ENCODE results near the gene CCDC30. TPM values are rescaled to one million over a fixed set of nuclear protein-coding genes. Genes with fewer than 3 reads are reported as not detected.

CCDC30 gene
- total and polyA plus RNA-seq, 9 of the 15 experiments (the other 6 are each of a cell fraction or from before 2014, with no cell fraction given), result 0.05 to 0.91 (median 0.24) TPM

GRCh38 chr1:42682739-42683531 lies 219.8 kb downstream of the CCDC30 start (continued):
- TF ChIP-seq HNRNPH1 (optimal IDR thresholded peaks at IDR 0.05; ENCODE audit: low read depth, low read length) (no peak), ZNF717 (CRISPR knock-in tag; IDR thresholded peaks at IDR 0.05) (no peak), PRMT5 (CRISPR knock-in tag; IDR thresholded peaks at IDR 0.05) (no peak), ZNF318 (IDR thresholded peaks at IDR 0.05; ENCODE audit: borderline replicate concordance in 1 of 2, low read depth in 1 of 2) (no peak), ZFPM2 (CRISPR knock-in tag; IDR thresholded peaks at IDR 0.05) (no peak), RAD51 (IDR thresholded peaks at IDR 0.05; ENCODE audit: borderline replicate concordance, low read depth) (no peak), HMGXB4 (CRISPR knock-in tag; IDR thresholded peaks at IDR 0.05) (peak; percentile 94), BMI1 (IDR thresholded peaks at IDR 0.05; ENCODE audit: low read length) (no peak), JUN (IDR thresholded peaks at IDR 0.05; ENCODE audit: borderline replicate concordance, low read depth, low read length) (peak; percentile 78; the same call in 1 of the 2 replicates), JUN (CRISPR knock-in tag; IDR thresholded peaks at IDR 0.05; ENCODE audit: borderline replicate concordance) (no peak), POU5F1 (IDR thresholded peaks at IDR 0.05; ENCODE audit: borderline replicate concordance, low read depth, low read length, partially characterized antibody) (no peak), SP2 (IDR thresholded peaks at IDR 0.05; ENCODE audit: extremely low read depth, low read depth, low read length, poor library complexity, severe bottlenecking) (no peak), ETV5 (CRISPR knock-in tag; IDR thresholded peaks at IDR 0.05; ENCODE audit: low read depth) (peak; percentile 32; the same call in 1 of the 2 replicates), ZNF696 (CRISPR knock-in tag; conservative IDR thresholded peaks at IDR 0.05) (no peak), DLX4 (CRISPR knock-in tag; IDR thresholded peaks at IDR 0.05) (no peak), ATF4 (CRISPR knock-in tag; IDR thresholded peaks at IDR 0.05) (peak; percentile 28; the same call in 1 of the 2 replicates)
